DOHH2 (cell line): ENCODE data around the gene RPRM.

ENCODE experiments used
- H3F3A ChIP-seq: fragments of 200-600 bp; sonication (generic), shearing (Covaris generic); 2 replicates; pipeline ENCODE4 v1.6.0; 2016; ENCODE audit warnings: antibody characterized with exemption, mild to moderate bottlenecking; ENCODE audit not compliant: control insufficient read depth, insufficient read depth
- H3K27ac ChIP-seq: fragments of 200-600 bp; sonication (generic); 2 replicates; pipeline ENCODE4 v1.5.1; 2014; ENCODE audit warnings: low read depth, mild to moderate bottlenecking, low read length, moderate library complexity
- H3K27me3 ChIP-seq: fragments of 200-600 bp; sonication (generic); 2 replicates; pipeline ENCODE4 v1.6.1; 2014; ENCODE audit warnings: mild to moderate bottlenecking, low read length, mixed read lengths; ENCODE audit not compliant: control insufficient read depth
- H3K36me3 ChIP-seq: fragments of 200-600 bp; sonication (generic); 2 replicates; pipeline ENCODE4 v1.6.1; 2014; ENCODE audit warnings: mild to moderate bottlenecking, low read length, moderate library complexity, mixed read lengths; ENCODE audit not compliant: control insufficient read depth
- H3K4me1 ChIP-seq: fragments of 200-600 bp; sonication (generic); 2 replicates; pipeline ENCODE4 v1.6.1; 2014; ENCODE audit warnings: mild to moderate bottlenecking, low read length, mixed read lengths; ENCODE audit not compliant: control insufficient read depth
- H3K4me2 ChIP-seq: fragments of 200-600 bp; sonication (generic); 2 replicates; pipeline ENCODE4 v1.6.0; 2014; ENCODE audit warnings: mild to moderate bottlenecking, low read length, moderate library complexity
- H3K4me3 ChIP-seq: fragments of 200-600 bp; sonication (generic); 2 replicates; pipeline ENCODE4 v1.5.1; 2014; ENCODE audit warnings: mild to moderate bottlenecking, low read length, mixed read lengths
- H3K79me2 ChIP-seq: fragments of 200-600 bp; sonication (generic); 2 replicates; pipeline ENCODE4 v1.6.1; 2014; ENCODE audit warnings: mild to moderate bottlenecking, low read length, mixed read lengths; ENCODE audit not compliant: control insufficient read depth
- H3K9me2 ChIP-seq: fragments of 200-600 bp; sonication (generic); replicated peaks from 2 replicates; pipeline ENCODE4 v1.6.1; 2014; ENCODE audit warnings: mild to moderate bottlenecking, low read length, mixed read lengths; ENCODE audit not compliant: control insufficient read depth
- H3K9me3 ChIP-seq: fragments of 200-600 bp; sonication (generic); 2 replicates; pipeline ENCODE4 v1.6.1; 2014; ENCODE audit warnings: antibody characterized with exemption, low read length, mixed read lengths; ENCODE audit not compliant: control insufficient read depth, insufficient read depth
- H4K20me1 ChIP-seq: fragments of 200-600 bp; sonication (generic); 2 replicates; pipeline ENCODE4 v1.6.0; 2014; ENCODE audit warnings: low read depth, mild to moderate bottlenecking, antibody characterized with exemption, low read length, moderate library complexity; ENCODE audit not compliant: control insufficient read depth, insufficient read depth
- CTCF ChIP-seq: fragments of 200-600 bp; sonication (generic); IDR thresholded peaks from one replicate; pipeline ENCODE4 v1.5.1; 2014; ENCODE audit warnings: antibody characterized with exemption, mild to moderate bottlenecking, low read depth, low read length; ENCODE audit not compliant: poor library complexity, severe bottlenecking
- EZH2phosphoT487 ChIP-seq: fragments of 200-600 bp; sonication (generic); IDR thresholded peaks from 2 replicates; pipeline ENCODE4 v1.6.1; 2017; ENCODE audit warnings: borderline replicate concordance, mild to moderate bottlenecking, antibody characterized with exemption, low read length, moderate library complexity, mixed read lengths

The RPRM gene

DNA sequence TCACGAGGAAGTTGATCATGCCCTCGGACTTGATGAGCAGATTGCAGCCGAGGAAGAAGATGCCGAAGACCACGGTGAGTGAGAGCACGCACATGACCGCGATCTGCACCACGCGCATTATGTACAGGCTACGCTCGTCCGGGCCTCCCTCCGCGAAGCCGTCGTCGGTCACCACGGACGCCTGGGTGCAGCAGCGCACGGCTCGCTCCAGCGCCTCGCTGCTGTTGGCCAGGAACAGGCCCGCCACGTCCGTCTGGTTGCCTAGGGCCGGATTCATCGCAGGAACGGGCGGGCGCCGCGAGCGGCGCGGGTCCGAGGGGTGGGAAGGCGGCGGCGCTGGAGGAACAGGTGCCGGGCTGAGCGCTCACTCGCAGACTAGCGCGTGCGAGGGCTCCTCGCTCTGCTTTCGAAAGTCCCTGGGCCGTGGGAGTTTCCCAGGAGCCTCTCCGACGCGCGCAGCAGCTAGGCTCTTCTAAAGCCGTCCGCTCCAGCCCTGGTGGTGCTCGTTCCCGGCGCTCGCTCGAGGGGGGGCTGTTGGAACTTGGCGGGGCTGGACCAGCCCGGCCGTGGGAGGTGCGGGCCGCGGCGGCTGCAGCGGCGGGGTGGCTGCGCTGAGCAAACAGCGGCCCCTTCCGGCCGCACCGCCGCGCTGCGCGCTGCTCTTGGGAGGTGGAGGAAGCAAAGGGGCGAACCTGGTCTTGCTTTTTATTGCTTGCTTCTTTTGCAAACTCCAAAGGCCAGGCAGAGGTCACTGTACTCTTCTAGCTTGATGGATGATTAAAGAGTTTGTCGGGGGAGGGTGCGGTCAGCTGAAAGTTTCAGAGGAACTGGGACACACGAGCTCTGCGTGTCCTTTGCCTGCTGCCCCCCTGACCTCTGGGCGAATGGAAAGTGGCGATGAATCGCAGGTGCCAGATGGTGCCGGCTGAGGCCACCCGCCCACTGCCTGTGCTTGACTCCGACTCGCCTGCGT is at the start of gene RPRM:
RPRM (minus strand) TSS at position 474 of the 973 bp plus-strand sequence; CDS start at position 277, 197 bp downstream.
- H3K4me2 ChIP-seq, result peak within 1 kb of the TSS; percentile 31; the same call in 1 of the 2 replicates
- H3K9me2 ChIP-seq, result no peaks in the 10 kb centered on the region
- no peaks in the 10 kb centered on the region for H3K4me1 ChIP-seq
- H3K9me3 ChIP-seq, result no peaks in the 10 kb centered on the region
- H3F3A ChIP-seq, result no peaks in the 10 kb centered on the region
- no peaks in the 10 kb centered on the region for H4K20me1 ChIP-seq
- no peak within 1 kb of the TSS for H3K4me3 ChIP-seq
- TF ChIP-seq EZH2phosphoT487 (no peak), CTCF (peak; percentile 65)
- H3K36me3 ChIP-seq, result no peaks in the 10 kb centered on the region
- H3K27ac ChIP-seq, result no peak within 1 kb of the TSS
- H3K27me3 ChIP-seq, result no peaks in the 10 kb centered on the region
- no peaks in the 10 kb centered on the region for H3K79me2 ChIP-seq

DNA sequence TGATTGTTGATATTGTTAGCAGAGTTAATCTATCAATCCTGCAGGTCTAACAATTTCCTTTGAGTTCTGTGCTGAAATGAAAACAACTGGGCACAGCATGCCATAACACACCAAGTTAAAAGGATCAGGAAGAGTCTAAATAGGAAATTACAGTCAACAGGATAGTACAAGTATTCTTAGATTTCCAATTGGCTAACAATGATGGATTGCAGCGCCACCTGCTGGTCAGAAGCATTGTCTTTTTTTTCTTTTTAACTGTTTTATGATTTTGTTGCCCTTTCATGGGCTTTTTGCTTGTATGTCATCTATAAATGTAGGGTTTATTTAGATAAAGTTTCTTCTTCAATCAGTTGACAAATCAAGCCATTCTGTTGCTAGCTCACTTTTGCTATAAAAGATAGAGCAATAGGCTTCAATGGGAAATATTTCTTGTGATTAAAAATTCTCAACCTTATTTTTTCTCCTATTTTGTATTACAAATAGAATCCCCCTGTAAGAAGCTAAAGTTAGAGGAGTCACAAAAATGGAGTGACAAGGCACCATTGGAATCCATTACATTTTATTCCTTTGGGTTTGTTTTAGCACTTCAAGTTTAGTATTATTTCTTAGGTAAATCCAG is 40.8 kb upstream of the RPRM start:
- H3K4me1 ChIP-seq, result no peaks in the 10 kb centered on the region

DNA sequence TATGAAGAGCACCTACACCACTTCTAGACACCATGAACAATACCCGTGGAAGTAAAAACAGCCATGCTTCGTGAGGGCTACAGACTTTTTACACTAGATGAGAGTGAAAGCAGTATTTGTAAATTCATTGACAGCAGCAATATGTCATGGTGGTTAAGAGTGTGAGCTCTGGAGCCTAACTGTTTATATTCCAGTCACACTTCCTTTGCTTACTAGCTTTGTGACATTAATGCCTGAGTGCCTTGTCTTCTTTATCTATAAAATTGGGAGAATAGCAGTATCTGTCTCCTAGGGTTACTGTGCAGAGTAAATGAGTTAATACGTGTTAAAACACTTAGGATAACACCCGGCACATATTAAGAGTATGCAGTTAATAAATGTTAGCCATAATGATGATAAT is 33.8 kb upstream of the RPRM start:
- H3K27me3 ChIP-seq, result no peaks in the 10 kb centered on the region
- no peaks in the 10 kb centered on the region for H3K9me2 ChIP-seq
- H3K36me3 ChIP-seq, result no peaks in the 10 kb centered on the region
- H3K4me1 ChIP-seq, result no peaks in the 10 kb centered on the region
- no peaks in the 10 kb centered on the region for H3F3A ChIP-seq
- no peak overlapping the region for H3K27ac ChIP-seq
- peaks cover 6% of the 10 kb centered on the region; the same call in 1 of the 2 replicates for H3K9me3 ChIP-seq
- no peak overlapping the region for H3K4me2 ChIP-seq
- no peaks in the 10 kb centered on the region for H4K20me1 ChIP-seq
- no peak overlapping the region for H3K4me3 ChIP-seq
- H3K79me2 ChIP-seq, result no peaks in the 10 kb centered on the region
- TF ChIP-seq EZH2phosphoT487, result no peak
- no peak for TF ChIP-seq CTCF

More for the DNA sequence above, 40.8 kb upstream of the RPRM start:
- Histone ChIP-seq H3K36me3 (no peaks in the 10 kb centered on the region), H3F3A (no peaks in the 10 kb centered on the region), H3K27ac (no peak overlapping the region), H3K27me3 (no peaks in the 10 kb centered on the region), H3K79me2 (no peaks in the 10 kb centered on the region), H3K4me3 (no peak overlapping the region), H3K9me2 (no peaks in the 10 kb centered on the region), H3K9me3 (no peaks in the 10 kb centered on the region), H4K20me1 (no peaks in the 10 kb centered on the region), H3K4me2 (no peak overlapping the region)
- TF ChIP-seq CTCF (peak; percentile 84), EZH2phosphoT487 (no peak)
